GM12875 (cell line): ENCODE measurements around the gene ZBTB5.
"Not testable (repeated sequence)": the region's sequence is repeated elsewhere in the genome, so short reads cannot be mapped to it uniquely, and the experiment has no call there.

Source experiments
- H3K4me3 ChIP-seq: one replicate; pipeline ENCODE4 v1.5.1; 2011; ENCODE audit warnings: low read depth, low read length, control low read depth
- TF ChIP-seq, protein P1 (sequence below): IDR thresholded peaks from 2 replicates; pipeline ENCODE4 v1.5.1; 2011; ENCODE audit warnings: low read depth, mild to moderate bottlenecking, control low read depth, inconsistent platforms, low read length, moderate library complexity, borderline replicate concordance; ENCODE audit not compliant: insufficient read depth

The ZBTB5 gene

DNA sequence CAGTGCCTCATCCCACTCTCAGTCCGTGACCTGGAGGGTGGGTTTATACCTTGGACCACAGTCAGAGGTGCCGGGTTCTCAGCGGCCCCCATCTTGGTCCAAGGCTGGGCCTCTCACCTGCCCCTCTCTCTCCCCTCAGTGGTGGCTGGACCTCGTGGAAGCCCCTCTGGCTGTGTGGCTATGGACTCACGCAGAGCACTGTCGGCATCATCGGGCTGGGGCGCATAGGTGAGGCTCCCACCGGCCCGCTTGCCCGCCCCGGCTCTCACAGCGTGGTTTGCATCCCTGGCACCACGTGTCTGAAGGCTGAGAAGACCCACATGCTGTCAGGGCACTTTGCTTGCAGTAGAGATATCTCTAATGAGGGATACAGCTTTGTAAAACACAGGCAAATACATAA is 36.9 kb downstream of the ZBTB5 start:
- no peak overlapping the region for H3K4me3 ChIP-seq
- TF ChIP-seq, protein P1, sequence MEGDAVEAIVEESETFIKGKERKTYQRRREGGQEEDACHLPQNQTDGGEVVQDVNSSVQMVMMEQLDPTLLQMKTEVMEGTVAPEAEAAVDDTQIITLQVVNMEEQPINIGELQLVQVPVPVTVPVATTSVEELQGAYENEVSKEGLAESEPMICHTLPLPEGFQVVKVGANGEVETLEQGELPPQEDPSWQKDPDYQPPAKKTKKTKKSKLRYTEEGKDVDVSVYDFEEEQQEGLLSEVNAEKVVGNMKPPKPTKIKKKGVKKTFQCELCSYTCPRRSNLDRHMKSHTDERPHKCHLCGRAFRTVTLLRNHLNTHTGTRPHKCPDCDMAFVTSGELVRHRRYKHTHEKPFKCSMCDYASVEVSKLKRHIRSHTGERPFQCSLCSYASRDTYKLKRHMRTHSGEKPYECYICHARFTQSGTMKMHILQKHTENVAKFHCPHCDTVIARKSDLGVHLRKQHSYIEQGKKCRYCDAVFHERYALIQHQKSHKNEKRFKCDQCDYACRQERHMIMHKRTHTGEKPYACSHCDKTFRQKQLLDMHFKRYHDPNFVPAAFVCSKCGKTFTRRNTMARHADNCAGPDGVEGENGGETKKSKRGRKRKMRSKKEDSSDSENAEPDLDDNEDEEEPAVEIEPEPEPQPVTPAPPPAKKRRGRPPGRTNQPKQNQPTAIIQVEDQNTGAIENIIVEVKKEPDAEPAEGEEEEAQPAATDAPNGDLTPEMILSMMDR: no peak

GRCh38 chr9:37426846-37427245 is 38.4 kb downstream of the ZBTB5 start:
- H3K4me3 ChIP-seq: no peak overlapping the region
- TF ChIP-seq, protein P1: no peak

- not testable (repeated sequence) for H3K4me3 ChIP-seq
Observed at GRCh38 chr9:37426431-37426830, 38.8 kb downstream of the ZBTB5 start.

DNA sequence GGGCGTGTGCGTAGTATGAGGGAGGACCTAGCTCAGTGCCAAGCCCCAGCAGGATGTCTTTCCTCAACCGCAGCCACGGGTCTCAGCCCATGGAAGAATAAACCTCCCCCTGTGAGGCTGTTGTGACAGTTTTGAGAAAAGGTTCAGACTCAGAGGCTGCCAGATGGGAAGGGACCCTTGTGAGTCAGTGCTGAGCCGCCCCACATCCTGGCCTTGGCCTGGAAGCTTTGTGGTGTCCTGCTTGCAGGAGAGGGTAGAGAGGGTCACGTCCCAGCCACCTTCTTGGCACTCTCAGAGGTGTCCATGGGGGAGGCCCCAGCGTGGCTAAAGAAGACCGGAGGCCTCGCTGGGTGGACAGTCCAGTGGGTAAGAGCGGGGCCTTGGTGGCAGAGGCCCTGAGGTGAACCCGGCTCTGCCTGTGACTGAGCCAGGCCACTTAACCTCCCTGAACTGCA is 39.9 kb downstream of the ZBTB5 start:
- no peak overlapping the region for H3K4me3 ChIP-seq

DNA sequence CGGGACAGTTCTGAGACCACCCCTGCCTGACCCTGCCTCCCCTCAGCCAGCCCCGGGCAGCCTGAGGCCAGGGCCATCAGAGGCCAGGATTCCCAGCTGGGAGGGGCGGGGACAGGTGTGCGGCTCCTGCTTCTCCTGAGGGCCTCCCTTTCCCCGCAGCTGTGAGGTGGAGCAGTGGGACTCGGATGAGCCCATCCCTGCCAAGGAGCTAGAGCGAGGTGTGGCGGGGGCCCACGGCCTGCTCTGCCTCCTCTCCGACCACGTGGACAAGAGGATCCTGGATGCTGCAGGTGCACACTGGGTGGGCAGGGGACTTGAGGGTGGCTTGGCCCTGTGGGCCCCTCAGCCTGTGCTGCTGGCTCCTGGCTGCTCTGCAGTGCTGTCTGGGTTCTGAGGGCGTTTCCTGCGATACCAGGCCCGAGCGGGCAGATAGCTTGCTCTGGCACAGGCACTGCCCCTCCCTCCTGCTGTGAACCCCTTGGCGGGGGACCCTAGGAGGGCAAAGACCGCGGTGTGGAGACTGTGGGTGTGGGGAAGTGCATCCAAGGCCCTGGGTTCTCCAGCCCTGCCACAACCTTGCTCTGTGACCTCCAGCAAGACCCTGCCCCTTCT is 40.5 kb downstream of the ZBTB5 start:
- TF ChIP-seq, protein P1: no peak

More for the DNA sequence above, 39.9 kb downstream of the ZBTB5 start:
- TF ChIP-seq, protein P1: no peak

DNA sequence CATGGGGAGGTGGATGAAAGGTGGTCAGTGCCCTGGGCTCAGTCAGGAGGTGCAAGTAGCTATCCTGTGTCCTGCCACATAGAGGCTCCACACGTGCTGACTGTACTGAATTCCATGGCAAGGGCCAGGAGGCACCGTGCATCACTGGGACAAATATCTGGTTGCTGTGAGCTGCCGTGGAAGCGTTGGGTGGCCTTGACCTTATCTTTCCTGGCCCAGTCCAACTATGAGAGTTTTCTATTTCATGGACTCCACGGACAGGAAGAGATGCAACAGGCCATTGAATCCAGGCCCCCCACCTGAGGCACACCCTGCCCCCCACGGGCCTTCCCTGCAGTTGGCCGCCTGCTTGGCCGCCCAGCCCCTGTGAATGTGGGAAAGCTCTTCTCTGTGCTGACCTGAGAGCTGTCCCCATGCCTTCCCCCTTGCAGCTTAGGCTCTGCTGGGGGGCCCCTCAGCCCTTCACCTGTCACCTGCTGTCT is 41.0 kb downstream of the ZBTB5 start:
- TF ChIP-seq, protein P1: no peak
- H3K4me3 ChIP-seq: no peak overlapping the region

More for the DNA sequence above, 40.5 kb downstream of the ZBTB5 start:
- no peak overlapping the region for H3K4me3 ChIP-seq

DNA sequence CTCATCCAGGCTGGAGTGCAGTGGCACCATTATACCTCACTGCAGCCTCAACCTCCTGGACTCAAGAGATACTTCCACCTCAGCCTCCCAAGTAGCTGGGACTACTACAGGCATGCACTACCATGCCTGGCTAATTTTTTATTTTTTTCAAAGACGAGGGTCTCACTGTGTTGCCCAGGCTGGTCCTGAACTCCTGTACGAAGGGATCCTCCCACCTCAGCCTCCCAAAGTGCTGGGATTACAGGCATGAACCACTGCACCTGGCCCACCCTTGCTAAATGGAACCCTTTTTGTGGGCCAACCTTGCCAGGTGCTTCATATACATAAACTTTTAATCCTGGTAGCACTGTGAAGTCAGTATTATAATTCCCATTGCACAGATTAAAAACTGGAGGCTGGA is 41.7 kb downstream of the ZBTB5 start:
- peak overlapping the region; percentile 79 for H3K4me3 ChIP-seq
- TF ChIP-seq, protein P1: no peak
